ENCODE measurements around the gene OXNAD1.

DNA sequence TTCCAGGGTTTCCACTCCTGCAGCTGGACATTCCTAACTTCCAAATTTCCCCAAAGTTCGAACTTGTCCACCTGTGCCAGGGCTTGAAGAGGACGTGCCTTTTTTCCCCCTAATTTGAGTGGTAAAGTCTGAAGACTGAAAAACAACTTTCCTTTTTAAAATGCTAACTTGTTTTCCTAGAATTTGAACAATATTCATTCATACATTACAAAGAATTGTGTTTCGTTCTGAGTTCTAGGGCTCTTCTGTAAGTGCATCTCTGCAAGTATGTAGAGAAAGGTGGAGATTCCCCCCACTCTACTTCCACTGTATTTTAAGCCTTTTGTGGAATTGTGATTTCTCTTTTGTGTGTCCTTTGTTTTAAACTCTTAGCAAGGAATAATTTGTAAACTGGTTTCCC is 9.7 kb upstream of the OXNAD1 start:
- TF ChIP-seq, protein P1, sequence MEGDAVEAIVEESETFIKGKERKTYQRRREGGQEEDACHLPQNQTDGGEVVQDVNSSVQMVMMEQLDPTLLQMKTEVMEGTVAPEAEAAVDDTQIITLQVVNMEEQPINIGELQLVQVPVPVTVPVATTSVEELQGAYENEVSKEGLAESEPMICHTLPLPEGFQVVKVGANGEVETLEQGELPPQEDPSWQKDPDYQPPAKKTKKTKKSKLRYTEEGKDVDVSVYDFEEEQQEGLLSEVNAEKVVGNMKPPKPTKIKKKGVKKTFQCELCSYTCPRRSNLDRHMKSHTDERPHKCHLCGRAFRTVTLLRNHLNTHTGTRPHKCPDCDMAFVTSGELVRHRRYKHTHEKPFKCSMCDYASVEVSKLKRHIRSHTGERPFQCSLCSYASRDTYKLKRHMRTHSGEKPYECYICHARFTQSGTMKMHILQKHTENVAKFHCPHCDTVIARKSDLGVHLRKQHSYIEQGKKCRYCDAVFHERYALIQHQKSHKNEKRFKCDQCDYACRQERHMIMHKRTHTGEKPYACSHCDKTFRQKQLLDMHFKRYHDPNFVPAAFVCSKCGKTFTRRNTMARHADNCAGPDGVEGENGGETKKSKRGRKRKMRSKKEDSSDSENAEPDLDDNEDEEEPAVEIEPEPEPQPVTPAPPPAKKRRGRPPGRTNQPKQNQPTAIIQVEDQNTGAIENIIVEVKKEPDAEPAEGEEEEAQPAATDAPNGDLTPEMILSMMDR (IDR thresholded peaks at IDR 0.05), result no peak
- TF ChIP-seq EP300 (IDR thresholded peaks at IDR 0.05), result no peak
